ENCODE data around the gene SEMA3A.
"Not testable (repeated sequence)": the region's sequence is repeated elsewhere in the genome, so short reads cannot be mapped to it uniquely, and the experiment has no call there.

The SEMA3A gene

GRCh38 chr7:84069999-84070500, 124.5 kb downstream of the SEMA3A start:
- no peak overlapping the region for H3K4me3 ChIP-seq (replicated peaks; ENCODE audit: low read depth, low read length)
- DNase-seq (ENCODE audit: extremely low read depth, low read depth), result no peak
- no peak for TF ChIP-seq CTCF (IDR thresholded peaks at IDR 0.05; ENCODE audit: low read depth, low read length, missing control alignments)

- TF ChIP-seq CTCF (IDR thresholded peaks at IDR 0.05; ENCODE audit: low read depth, low read length, missing control alignments), result no peak
- DNase-seq (ENCODE audit: extremely low read depth, low read depth), result no peak
- H3K4me3 ChIP-seq (replicated peaks; ENCODE audit: low read depth, low read length), result no peak overlapping the region
These were observed 125.6 kb downstream of the SEMA3A start for GRCh38 chr7:84069033-84069432.

GRCh38 chr7:84062489-84062901, 132.1 kb downstream of the SEMA3A start:
- H3K4me3 ChIP-seq (replicated peaks; ENCODE audit: low read depth, low read length); DNase-seq (ENCODE audit: extremely low read depth, low read depth): not testable (repeated sequence)

GRCh38 chr7:84060760-84061261, 133.8 kb downstream of the SEMA3A start:
- TF ChIP-seq CTCF (IDR thresholded peaks at IDR 0.05; ENCODE audit: low read depth, low read length, missing control alignments), result no peak
- no peak for DNase-seq (ENCODE audit: extremely low read depth, low read depth)
- no peak overlapping the region for H3K4me3 ChIP-seq (replicated peaks; ENCODE audit: low read depth, low read length)

GRCh38 chr7:84060000-84060399, 134.6 kb downstream of the SEMA3A start:
- H3K4me3 ChIP-seq (replicated peaks; ENCODE audit: low read depth, low read length), result no peak overlapping the region
- DNase-seq (ENCODE audit: extremely low read depth, low read depth), result no peak
- no peak for TF ChIP-seq CTCF (IDR thresholded peaks at IDR 0.05; ENCODE audit: low read depth, low read length, missing control alignments)

GRCh38 chr7:84058311-84059076, 136.1 kb downstream of the SEMA3A start:
- no peak for TF ChIP-seq CTCF (IDR thresholded peaks at IDR 0.05; ENCODE audit: low read depth, low read length, missing control alignments)

GRCh38 chr7:84057576-84057975, 137.0 kb downstream of the SEMA3A start:
- DNase-seq (ENCODE audit: extremely low read depth, low read depth), result no peak
- no peak for TF ChIP-seq CTCF (IDR thresholded peaks at IDR 0.05; ENCODE audit: low read depth, low read length, missing control alignments)
- H3K4me3 ChIP-seq (replicated peaks; ENCODE audit: low read depth, low read length), result no peak overlapping the region

More at GRCh38 chr7:84058311-84059076, 136.1 kb downstream of the SEMA3A start:
- no peak overlapping the region for H3K4me3 ChIP-seq (replicated peaks; ENCODE audit: low read depth, low read length)
- no peak for DNase-seq (ENCODE audit: extremely low read depth, low read depth)
